Head of caudate nucleus (tissue), 42 donors: ENCODE data around the gene MUSK.

Source experiments
- DNase-seq, 42 donors: peaks; one replicate each; pipeline versions ENCODE4 v3.0.0 to v3.0.0-alpha.2; 2020 to 2021; ENCODE audit warnings: mixed read lengths in 7 of 42
- intact Hi-C: fragments of 100-400 bp; cut with DNase I; formaldehyde crosslinking; loops from one replicate; pipeline ENCODE4 v1.15.0; 2022

The MUSK gene

GRCh38 chr9:110835404-110835803, 166.8 kb downstream of the MUSK start:
- no peak for DNase-seq
- intact Hi-C loops: no loop called here

GRCh38 chr9:110835859-110836271, 167.3 kb downstream of the MUSK start:
- intact Hi-C loops: no loop called here
- DNase-seq: no peak

- intact Hi-C loops: no loop called here
- DNase-seq: no peak
These were observed 168.9 kb downstream of the MUSK start for GRCh38 chr9:110837401-110838005.

GRCh38 chr9:110842169-110842568, 173.6 kb downstream of the MUSK start:
- DNase-seq: no peak
- intact Hi-C loops: no loop called here

- DNase-seq: no peak
- intact Hi-C loops: no loop called here
These were observed 174.4 kb downstream of the MUSK start for GRCh38 chr9:110842986-110843385.

GRCh38 chr9:110844121-110844520, 175.5 kb downstream of the MUSK start:
- intact Hi-C loops: no loop called here
- DNase-seq: no peak

- intact Hi-C loops: no loop called here
- DNase-seq: no peak
These were observed 177.6 kb downstream of the MUSK start for GRCh38 chr9:110846215-110846614.

- no peak for DNase-seq
- intact Hi-C loops: no loop called here
These were observed 179.1 kb downstream of the MUSK start for GRCh38 chr9:110847671-110848070.

GRCh38 chr9:110850401-110851135, 182.0 kb downstream of the MUSK start:
- intact Hi-C loops: no loop called here
- DNase-seq: no peak
